Activated B cell treated with CpG ODN at 0.5 μM for 24 hours (primary cell): ENCODE measurements around the gene DNAJC18. TPM values are rescaled to one million over a fixed set of nuclear protein-coding genes. Genes with fewer than 3 reads are reported as not detected.
"Not testable (repeated sequence)": the region's sequence is repeated elsewhere in the genome, so short reads cannot be mapped to it uniquely, and the experiment has no call there.

ENCODE experiments used
- ATAC-seq: fragments of 200-7000 bp; cut with Tn5 transposase; one replicate; pipeline ENCODE4 v1.10.0; 2021; ENCODE audit warnings: low read depth, mild to moderate bottlenecking, moderate library complexity
- CTCF ChIA-PET: fragments of 350-600 bp; sonication (Branson Sonifier 250); formaldehyde crosslinking; loops from one replicate; lab custom pipeline; 2021; ENCODE audit warnings: antibody characterized with exemption; lab: Charles Lee
- POLR2A ChIA-PET: fragments of 350-600 bp; sonication (Branson Sonifier 250); formaldehyde crosslinking; loops from one replicate; lab custom pipeline; 2021; ENCODE audit warnings: antibody characterized with exemption; lab: Charles Lee
- DNase-seq: peaks from one replicate; pipeline ENCODE4 v3.0.0; 2022
- H3K27ac Mint-ChIP-seq: one replicate; pipeline ENCODE4 v1.8.0; 2020; ENCODE audit warnings: mixed read lengths
- H3K27me3 Mint-ChIP-seq: one replicate; pipeline ENCODE4 v1.8.0; 2021; ENCODE audit warnings: mixed read lengths
- H3K36me3 Mint-ChIP-seq: one replicate; pipeline ENCODE4 v1.8.0; 2021; ENCODE audit warnings: low read depth, mixed read lengths
- H3K4me1 Mint-ChIP-seq: one replicate; pipeline ENCODE4 v1.8.0; 2021; ENCODE audit warnings: mixed read lengths
- H3K4me3 Mint-ChIP-seq: one replicate; pipeline ENCODE4 v1.8.0; 2020; ENCODE audit warnings: mild to moderate bottlenecking, mixed read lengths
- H3K9me3 Mint-ChIP-seq: one replicate; pipeline ENCODE4 v1.8.0; 2020; ENCODE audit warnings: mixed read lengths
- CTCF ChIP-seq: fragments of 200-600 bp; IDR thresholded peaks from one replicate; pipeline ENCODE4 v1.8.0; 2022; ENCODE audit warnings: antibody characterized with exemption, mild to moderate bottlenecking
- intact Hi-C: fragments of 100-400 bp; cut with micrococcal nuclease; formaldehyde crosslinking; loops from one replicate; pipeline ENCODE4 v1.15.1; 2024
- total RNA-seq: library from RNA; stranded (reverse); gene quantifications from 2 replicates; pipeline ENCODE4 v1.2.3, GENCODE V29; 2022

DNAJC18 gene
- total RNA-seq, 1 donor from 2014 or later, result 9.1 TPM

- intact Hi-C loops, result no loop called here
Measured at GRCh38 chr5:139446956-139447779, 7.8 kb upstream of the DNAJC18 start.

GRCh38 chr5:139445325-139446170 is 6.2 kb upstream of the DNAJC18 start:
- Mint-ChIP-seq H3K36me3 (no peaks in the 10 kb centered on the region), H3K4me1 (no peaks in the 10 kb centered on the region), H3K27ac (no peak overlapping the region), H3K27me3 (no peaks in the 10 kb centered on the region), H3K9me3 (no peaks in the 10 kb centered on the region), H3K4me3 (no peak overlapping the region)
- ATAC-seq, result no peak
- TF ChIP-seq CTCF, result no peak
- no peak for DNase-seq
- POLR2A ChIA-PET, result no interaction called here
- CTCF ChIA-PET, result no interaction called here
- intact Hi-C loops, result no loop called here

More at GRCh38 chr5:139446956-139447779, 7.8 kb upstream of the DNAJC18 start:
- no peak for TF ChIP-seq CTCF
- Mint-ChIP-seq H3K4me1 (no peaks in the 10 kb centered on the region), H3K9me3 (no peaks in the 10 kb centered on the region), H3K4me3 (no peak overlapping the region), H3K27ac (no peak overlapping the region), H3K36me3 (no peaks in the 10 kb centered on the region), H3K27me3 (no peaks in the 10 kb centered on the region)
- POLR2A ChIA-PET, result interaction anchor here (0.7 kb wide), 1 partner anchor 9 kb away, joined by 4 read pairs; no protein-coding TSS in a partner anchor
- ATAC-seq, result no peak
- CTCF ChIA-PET, result no interaction called here
- DNase-seq, result no peak

- TF ChIP-seq CTCF, result no peak
- ChIA-PET POLR2A (no interaction called here), CTCF (interaction anchor here (1.4 kb wide), 1 partner anchor 343 kb away, joined by 3 read pairs; no protein-coding TSS in a partner anchor)
- ATAC-seq (no peak), DNase-seq (no peak)
- H3K27ac Mint-ChIP-seq, result no peak overlapping the region
- no peak overlapping the region for H3K4me3 Mint-ChIP-seq
- H3K36me3 Mint-ChIP-seq, result peaks cover 3% of the 10 kb centered on the region
- H3K9me3 Mint-ChIP-seq, result no peaks in the 10 kb centered on the region
- peaks cover 6% of the 10 kb centered on the region for H3K4me1 Mint-ChIP-seq
- no peaks in the 10 kb centered on the region for H3K27me3 Mint-ChIP-seq
- intact Hi-C loops, result no loop called here
Measured at GRCh38 chr5:139443831-139444453, 4.6 kb upstream of the DNAJC18 start.

- ChIA-PET CTCF (interaction anchor here (1.0 to 1.2 kb wide), 2 partner anchors 8 to 193 kb away, joined by 3 read pairs; no protein-coding TSS in a partner anchor), POLR2A (interaction anchor here (1.8 to 1.9 kb wide), 2 partner anchors 120 to 167 kb away, joined by 6 to 16 read pairs; partner anchors contain the start of gene UBE2D2)
- peaks cover 12% of the 10 kb centered on the region for H3K4me1 Mint-ChIP-seq
- H3K36me3 Mint-ChIP-seq, H3K9me3 Mint-ChIP-seq, H3K27me3 Mint-ChIP-seq, intact Hi-C loops, ATAC-seq, DNase-seq, H3K4me3 Mint-ChIP-seq, H3K27ac Mint-ChIP-seq: not testable (repeated sequence)
Measured at GRCh38 chr5:139440416-139440815, 1.1 kb upstream of the DNAJC18 start.

- TF ChIP-seq CTCF, result no peak
- intact Hi-C loops, result loop anchor here (1.0 to 10.0 kb wide), 8 partner anchors 20 to 736 kb away; partner anchors contain the start of genes CYSTM1, SPATA24 and UBE2D2
Measured at GRCh38 chr5:139438707-139439012, 665 bp downstream of the DNAJC18 start.

More at GRCh38 chr5:139438707-139439012, 665 bp downstream of the DNAJC18 start:
- H3K9me3 Mint-ChIP-seq, result no peaks in the 10 kb centered on the region
- DNase-seq, result no peak
- CTCF ChIA-PET, result interaction anchor here (0.6 to 3.3 kb wide), 5 partner anchors 15 to 327 kb away, joined by 3 to 16 read pairs (median 3); no protein-coding TSS in a partner anchor
- no peak for ATAC-seq
- peaks cover 12% of the 10 kb centered on the region for H3K4me1 Mint-ChIP-seq
- no peaks in the 10 kb centered on the region for H3K27me3 Mint-ChIP-seq
- POLR2A ChIA-PET, result interaction anchor here (0.6 to 1.9 kb wide), 15 partner anchors 14 to 863 kb away, joined by 3 to 16 read pairs (median 4); partner anchors contain the start of genes HSPA9, MATR3 and UBE2D2
- H3K36me3 Mint-ChIP-seq, result peaks cover 7% of the 10 kb centered on the region
- H3K4me3 Mint-ChIP-seq, result peak overlapping the region; percentile 99
- peak overlapping the region; percentile 99 for H3K27ac Mint-ChIP-seq
